Loucy (cell line): ENCODE data around the gene RGS3.

Experiments
- H2AFZ ChIP-seq: fragments of 200-600 bp; sonication (generic); 2 replicates; pipeline ENCODE4 v1.6.0; 2016; ENCODE audit warnings: antibody characterized with exemption, mild to moderate bottlenecking, low read length, moderate library complexity
- H3F3A ChIP-seq: fragments of 200-600 bp; 2 replicates; pipeline ENCODE4 v1.6.0; 2016; ENCODE audit warnings: antibody characterized with exemption, low read depth, mild to moderate bottlenecking
- H3K27me3 ChIP-seq: fragments of 200-600 bp; sonication (generic); 2 replicates; pipeline ENCODE4 v1.6.1; 2014; ENCODE audit warnings: low read length, mild to moderate bottlenecking; ENCODE audit not compliant: insufficient read depth, poor library complexity, severe bottlenecking
- H3K36me3 ChIP-seq: fragments of 200-600 bp; sonication (generic); 2 replicates; pipeline ENCODE4 v1.6.1; 2016; ENCODE audit warnings: low read length; ENCODE audit not compliant: insufficient read depth
- H3K4me1 ChIP-seq: fragments of 200-600 bp; sonication (generic); 2 replicates; pipeline ENCODE4 v1.5.1; 2014; ENCODE audit warnings: low read length, mild to moderate bottlenecking; ENCODE audit not compliant: insufficient read depth, poor library complexity, severe bottlenecking
- H3K4me2 ChIP-seq: fragments of 200-600 bp; sonication (generic); 2 replicates; pipeline ENCODE4 v1.6.0; 2014; ENCODE audit warnings: antibody characterized with exemption, low read length, low read depth, mild to moderate bottlenecking; ENCODE audit not compliant: poor library complexity, severe bottlenecking
- H3K4me3 ChIP-seq: fragments of 200-600 bp; sonication (generic); 2 replicates; pipeline ENCODE4 v1.5.1; 2014; ENCODE audit warnings: low read length, mild to moderate bottlenecking, mixed read lengths; ENCODE audit not compliant: poor library complexity, severe bottlenecking
- H3K79me2 ChIP-seq: fragments of 200-600 bp; sonication (generic); 2 replicates; pipeline ENCODE4 v1.6.1; 2014; ENCODE audit warnings: low read length; ENCODE audit not compliant: insufficient read depth
- H3K9ac ChIP-seq: fragments of 200-600 bp; sonication (generic); 2 replicates; pipeline ENCODE4 v1.6.0; 2014; ENCODE audit warnings: mild to moderate bottlenecking, low read depth, low read length, moderate library complexity; ENCODE audit not compliant: poor library complexity, severe bottlenecking
- H3K9me2 ChIP-seq: fragments of 200-600 bp; sonication (generic); replicated peaks from 2 replicates; pipeline ENCODE4 v1.6.1; 2016; ENCODE audit warnings: low read depth, low read length, mixed read lengths
- H3K9me3 ChIP-seq: fragments of 200-600 bp; sonication (generic); 2 replicates; pipeline ENCODE4 v1.6.1; 2014; ENCODE audit warnings: mild to moderate bottlenecking, antibody characterized with exemption, low read length, low read depth; ENCODE audit not compliant: insufficient read depth
- H4K20me1 ChIP-seq: fragments of 200-600 bp; sonication (generic); 2 replicates; pipeline ENCODE4 v1.6.0; 2014; ENCODE audit warnings: antibody characterized with exemption, low read length, mild to moderate bottlenecking; ENCODE audit not compliant: insufficient read depth, poor library complexity, severe bottlenecking
- EZH2phosphoT487 ChIP-seq: fragments of 200-600 bp; IDR thresholded peaks from 2 replicates; pipeline ENCODE4 v1.6.1; 2018; ENCODE audit warnings: antibody characterized with exemption, mild to moderate bottlenecking, moderate library complexity, borderline replicate concordance
- TF ChIP-seq, protein P1 (sequence below): fragments of 200-600 bp; sonication (generic); conservative IDR thresholded peaks from 2 replicates; pipeline ENCODE4 v1.5.1; 2014; ENCODE audit warnings: mild to moderate bottlenecking, antibody characterized with exemption, low read length

RGS3 gene

DNA sequence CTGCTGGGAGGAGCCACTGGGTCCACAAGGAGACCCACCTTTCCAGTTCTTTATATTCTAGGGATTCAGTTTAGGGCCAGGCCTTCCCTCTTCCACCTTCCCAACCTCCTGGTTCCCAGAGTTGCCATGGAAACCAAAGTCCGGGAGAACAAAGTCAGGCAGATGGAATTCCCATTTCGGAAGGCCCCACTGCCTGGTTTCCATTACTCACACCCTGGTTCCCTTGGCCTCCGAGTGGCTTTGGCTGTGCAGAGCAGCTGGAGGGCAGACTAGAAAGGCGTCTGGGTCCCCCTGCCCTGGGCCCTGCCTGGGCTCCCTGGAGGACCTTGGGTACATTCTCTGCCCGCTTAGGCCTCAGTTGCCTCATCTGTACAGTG lies 136.1 kb downstream of the RGS3 start:
- Histone ChIP-seq H3K36me3 (no peaks in the 10 kb centered on the region), H3K4me2 (no peak overlapping the region), H3F3A (no peaks in the 10 kb centered on the region), H2AFZ (no peak overlapping the region), H3K79me2 (no peaks in the 10 kb centered on the region), H3K9me2 (no peaks in the 10 kb centered on the region), H3K9ac (no peak overlapping the region), H3K27me3 (no peaks in the 10 kb centered on the region), H3K4me3 (no peak overlapping the region), H4K20me1 (no peaks in the 10 kb centered on the region), H3K4me1 (peaks cover 3% of the 10 kb centered on the region), H3K9me3 (no peaks in the 10 kb centered on the region)
- TF ChIP-seq, protein P1, sequence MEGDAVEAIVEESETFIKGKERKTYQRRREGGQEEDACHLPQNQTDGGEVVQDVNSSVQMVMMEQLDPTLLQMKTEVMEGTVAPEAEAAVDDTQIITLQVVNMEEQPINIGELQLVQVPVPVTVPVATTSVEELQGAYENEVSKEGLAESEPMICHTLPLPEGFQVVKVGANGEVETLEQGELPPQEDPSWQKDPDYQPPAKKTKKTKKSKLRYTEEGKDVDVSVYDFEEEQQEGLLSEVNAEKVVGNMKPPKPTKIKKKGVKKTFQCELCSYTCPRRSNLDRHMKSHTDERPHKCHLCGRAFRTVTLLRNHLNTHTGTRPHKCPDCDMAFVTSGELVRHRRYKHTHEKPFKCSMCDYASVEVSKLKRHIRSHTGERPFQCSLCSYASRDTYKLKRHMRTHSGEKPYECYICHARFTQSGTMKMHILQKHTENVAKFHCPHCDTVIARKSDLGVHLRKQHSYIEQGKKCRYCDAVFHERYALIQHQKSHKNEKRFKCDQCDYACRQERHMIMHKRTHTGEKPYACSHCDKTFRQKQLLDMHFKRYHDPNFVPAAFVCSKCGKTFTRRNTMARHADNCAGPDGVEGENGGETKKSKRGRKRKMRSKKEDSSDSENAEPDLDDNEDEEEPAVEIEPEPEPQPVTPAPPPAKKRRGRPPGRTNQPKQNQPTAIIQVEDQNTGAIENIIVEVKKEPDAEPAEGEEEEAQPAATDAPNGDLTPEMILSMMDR = no peak
- TF ChIP-seq EZH2phosphoT487 = no peak

DNA sequence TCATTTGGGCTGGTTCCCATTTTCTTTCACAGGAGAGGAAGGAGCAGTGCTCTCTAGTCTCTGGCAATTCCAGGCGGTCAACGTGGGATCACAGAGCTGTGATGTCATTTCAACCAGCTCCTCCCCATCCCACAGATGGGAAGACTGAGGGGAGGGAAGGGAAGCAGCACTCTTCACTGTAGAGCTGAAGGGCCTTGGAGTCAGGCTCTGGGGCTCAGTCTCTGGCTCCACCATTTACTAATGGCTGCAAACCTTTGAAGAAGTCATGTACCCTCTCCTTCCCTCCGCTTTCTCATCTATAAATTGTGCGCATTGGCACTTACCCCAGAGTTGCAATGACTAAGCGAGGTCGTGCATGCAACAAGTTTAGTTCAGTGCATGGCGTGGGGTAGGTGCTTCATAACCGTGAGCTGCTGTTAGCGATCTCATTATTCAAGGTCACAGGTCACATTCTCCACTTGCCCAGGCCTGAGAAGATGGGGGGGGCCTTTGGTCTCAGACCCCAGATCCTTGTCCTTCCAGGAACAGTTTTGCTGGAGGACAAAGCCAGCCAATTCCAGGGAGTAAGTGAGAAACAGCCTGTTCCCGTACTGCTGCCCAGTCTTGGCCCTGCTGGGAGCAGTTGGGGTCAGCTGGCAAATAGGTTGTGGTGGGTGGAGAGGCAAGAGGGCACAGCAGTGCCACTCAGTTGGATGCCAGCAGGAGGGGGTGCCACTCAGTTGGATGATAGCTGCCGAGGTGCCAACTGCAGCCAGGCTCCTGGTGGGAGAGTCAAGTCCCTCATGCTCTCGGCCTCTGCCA lies 136.7 kb downstream of the RGS3 start:
- Histone ChIP-seq H3K9me2 (no peaks in the 10 kb centered on the region), H3F3A (no peaks in the 10 kb centered on the region), H3K9ac (no peak overlapping the region), H3K4me2 (no peak overlapping the region), H4K20me1 (no peaks in the 10 kb centered on the region), H3K36me3 (no peaks in the 10 kb centered on the region), H3K4me1 (peaks cover 3% of the 10 kb centered on the region), H3K4me3 (no peak overlapping the region), H3K9me3 (no peaks in the 10 kb centered on the region), H3K79me2 (no peaks in the 10 kb centered on the region), H2AFZ (no peak overlapping the region), H3K27me3 (no peaks in the 10 kb centered on the region)
- TF ChIP-seq, protein P1 = no peak
- TF ChIP-seq EZH2phosphoT487 = no peak

DNA sequence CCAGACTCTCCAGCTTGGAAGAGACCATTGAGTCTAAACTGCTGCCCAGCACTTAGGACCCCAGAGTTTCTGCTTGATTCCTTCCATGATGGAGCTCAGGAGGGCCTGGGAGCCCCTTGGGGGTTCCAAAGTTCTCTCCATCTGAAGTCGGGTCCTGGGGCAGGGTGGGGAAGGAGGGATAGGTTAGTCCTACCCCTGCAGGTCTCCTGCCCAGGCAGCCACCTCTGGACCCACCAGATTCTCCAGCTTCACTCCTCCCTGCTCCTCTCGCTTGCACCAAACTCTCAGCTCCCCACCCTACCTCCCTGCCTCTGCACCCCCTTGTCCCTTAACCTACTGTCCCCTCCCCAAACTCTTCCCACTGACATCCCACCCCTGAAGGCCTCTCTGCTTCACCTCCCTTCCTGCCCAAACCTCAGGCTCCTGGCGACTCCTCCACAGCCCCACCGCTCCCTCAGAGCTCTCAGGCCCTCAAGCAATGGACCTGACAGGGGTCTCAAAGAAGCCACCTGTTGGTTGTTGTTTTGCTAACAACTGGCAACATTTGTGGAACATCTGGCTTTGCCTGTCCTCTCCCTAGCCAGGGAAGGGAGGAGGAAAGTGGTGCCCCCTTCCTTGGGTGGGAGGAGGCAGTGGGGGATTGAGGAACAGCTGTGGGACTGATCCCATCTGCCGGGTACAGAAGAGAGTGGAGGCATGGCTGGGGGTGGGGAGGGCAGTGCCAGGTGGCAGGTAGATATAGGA lies 137.5 kb downstream of the RGS3 start:
- Histone ChIP-seq H3K4me3 (no peak overlapping the region), H3F3A (no peaks in the 10 kb centered on the region), H3K79me2 (no peaks in the 10 kb centered on the region), H3K4me2 (no peak overlapping the region), H3K27me3 (no peaks in the 10 kb centered on the region), H2AFZ (no peak overlapping the region), H3K9me3 (no peaks in the 10 kb centered on the region), H3K9me2 (no peaks in the 10 kb centered on the region), H3K4me1 (peaks cover 3% of the 10 kb centered on the region), H3K9ac (no peak overlapping the region), H4K20me1 (no peaks in the 10 kb centered on the region), H3K36me3 (no peaks in the 10 kb centered on the region)
- TF ChIP-seq EZH2phosphoT487 = no peak
- TF ChIP-seq, protein P1 = no peak
